Raji (cell line): Measurements from ENCODE around the gene SHROOM3.

Experiments used
- POLR2A ChIP-seq: IDR thresholded peaks from 2 replicates; pipeline ENCODE4 v1.6.1; 2011; ENCODE audit warnings: low read depth, low read length, control low read depth; ENCODE audit not compliant: insufficient read depth

SHROOM3 gene

DNA sequence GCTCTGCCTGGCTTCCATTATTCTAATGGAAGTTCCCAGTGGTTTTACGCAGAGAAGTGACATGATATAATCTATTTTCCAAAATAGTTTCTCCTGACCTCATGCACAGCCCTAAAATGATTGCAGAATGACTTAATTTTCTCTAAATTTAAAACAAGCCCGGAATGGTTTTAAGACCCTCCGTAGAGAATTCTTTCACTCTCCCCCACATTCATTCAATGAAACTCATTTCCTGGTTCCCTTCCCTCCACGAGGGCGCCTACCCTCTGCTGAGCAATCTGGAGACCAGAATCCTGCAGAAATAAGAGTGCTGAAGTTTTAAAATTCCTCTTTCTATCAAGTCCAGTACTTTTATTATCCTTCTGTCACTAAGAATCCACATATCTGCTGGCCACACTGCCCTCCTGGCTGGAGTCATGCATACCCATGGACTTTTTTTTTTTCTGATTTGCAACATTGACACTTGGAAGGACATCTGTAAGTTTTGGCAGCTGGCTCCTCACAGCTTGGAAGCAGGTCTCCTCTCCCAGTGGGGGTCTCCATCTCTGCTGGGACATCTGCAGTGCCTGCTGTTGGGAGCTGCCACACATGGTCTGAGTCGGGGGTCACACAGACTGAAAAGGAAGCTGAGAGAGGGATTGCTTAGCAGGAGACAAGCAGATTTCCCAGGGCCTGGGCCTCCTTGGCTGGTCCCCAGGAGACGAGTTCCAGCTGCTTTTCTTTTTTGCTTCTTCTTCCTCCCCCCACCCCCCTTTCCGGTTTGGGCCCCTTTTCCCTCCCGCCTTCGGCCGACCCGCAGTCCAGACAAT lies 376.8 kb downstream of the SHROOM3 start:
- TF ChIP-seq POLR2A: no peak

DNA sequence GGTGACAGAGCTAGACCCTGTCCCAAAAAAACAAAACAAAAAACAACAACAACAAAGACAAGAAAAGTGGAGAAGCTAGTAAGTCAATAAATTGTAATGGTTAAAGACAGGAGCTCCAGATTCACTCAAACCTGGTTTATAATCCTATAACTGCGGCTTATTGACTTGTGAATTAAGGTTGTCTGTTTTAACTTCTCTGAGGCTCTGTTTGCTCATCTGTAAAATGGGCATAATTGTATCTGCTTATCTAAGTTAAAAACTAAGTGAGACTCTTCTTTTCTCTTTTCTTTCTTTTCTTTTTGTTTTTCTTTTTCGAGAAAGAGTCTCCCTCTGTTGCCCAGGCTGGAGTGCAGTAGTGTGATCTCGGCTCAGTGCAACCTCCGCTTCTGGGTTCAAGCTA lies 378.0 kb downstream of the SHROOM3 start:
- no peak for TF ChIP-seq POLR2A

DNA sequence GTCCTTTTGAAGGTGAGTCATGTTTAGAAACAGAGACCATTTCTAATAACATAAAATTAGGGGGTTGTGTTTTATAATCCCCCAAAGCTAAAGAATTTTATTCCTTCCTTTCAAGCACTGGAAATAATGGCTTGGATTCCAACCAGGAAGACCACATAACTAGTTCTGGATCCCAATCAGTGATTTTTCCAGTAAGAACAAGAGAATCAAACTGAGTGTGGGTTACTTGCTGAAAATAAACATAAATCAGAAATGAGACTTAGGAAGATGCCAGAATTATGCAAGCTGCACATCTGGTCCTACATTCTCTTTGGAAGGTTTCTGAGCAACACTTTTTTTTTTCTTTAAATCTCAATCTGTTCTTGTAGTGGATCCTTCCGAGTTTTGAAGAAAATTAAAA lies 386.6 kb downstream of the SHROOM3 start:
- no peak for TF ChIP-seq POLR2A

DNA sequence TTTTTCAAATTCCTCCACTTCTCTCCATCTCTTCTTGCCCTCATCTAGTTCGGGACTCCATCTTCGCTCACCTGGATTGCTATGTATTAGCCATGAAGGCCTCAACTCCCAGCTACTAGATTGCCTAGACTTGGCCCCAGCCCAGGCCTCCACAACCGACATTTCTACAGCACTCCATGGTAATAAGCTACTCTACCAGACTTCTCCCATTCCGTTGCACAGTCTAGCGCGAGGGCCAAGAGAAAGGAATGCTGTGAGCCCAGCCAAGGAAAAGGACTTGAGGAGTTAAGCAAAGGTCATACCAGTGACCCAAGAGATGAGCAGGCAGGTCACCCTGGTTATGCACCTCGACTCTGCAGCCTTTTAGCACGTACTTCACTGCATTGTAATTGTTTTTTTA lies 387.3 kb downstream of the SHROOM3 start:
- TF ChIP-seq POLR2A: no peak

DNA sequence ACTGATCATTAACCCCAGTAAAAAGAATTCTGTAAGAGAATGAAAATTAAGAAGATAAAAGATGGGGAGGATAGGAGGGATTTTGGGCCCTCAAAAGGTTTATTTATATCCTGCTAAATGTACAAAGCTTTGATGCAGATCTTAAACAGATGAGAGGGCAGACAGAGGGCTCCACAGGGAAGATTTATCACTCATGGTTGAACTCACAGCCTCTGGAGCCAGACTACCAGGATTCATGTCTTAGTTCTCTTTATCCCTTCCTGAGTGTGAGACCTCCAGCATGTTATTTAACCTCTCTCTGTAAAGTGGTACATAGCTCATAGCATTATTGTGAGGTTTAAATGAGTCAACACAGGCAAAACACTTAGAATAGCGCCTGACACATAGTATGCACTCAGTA lies 388.5 kb downstream of the SHROOM3 start:
- no peak for TF ChIP-seq POLR2A

DNA sequence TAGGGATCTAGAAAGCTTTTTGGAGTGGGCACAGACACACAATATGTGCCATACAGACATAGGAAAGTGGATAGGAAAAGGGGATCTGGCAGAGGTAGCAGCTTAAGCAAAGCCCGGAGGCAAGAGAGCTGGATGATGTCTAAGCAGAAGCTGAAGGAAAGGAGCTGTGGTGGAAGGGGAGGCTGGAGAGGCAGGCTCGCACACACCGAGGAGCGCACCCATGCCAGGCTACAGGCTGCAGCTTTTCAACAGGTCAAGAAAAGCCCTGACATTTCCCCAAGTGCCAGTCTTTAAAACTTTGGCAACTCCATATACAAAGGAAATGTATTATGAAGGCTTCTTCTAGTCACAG lies 395.6 kb downstream of the SHROOM3 start:
- no peak for TF ChIP-seq POLR2A

DNA sequence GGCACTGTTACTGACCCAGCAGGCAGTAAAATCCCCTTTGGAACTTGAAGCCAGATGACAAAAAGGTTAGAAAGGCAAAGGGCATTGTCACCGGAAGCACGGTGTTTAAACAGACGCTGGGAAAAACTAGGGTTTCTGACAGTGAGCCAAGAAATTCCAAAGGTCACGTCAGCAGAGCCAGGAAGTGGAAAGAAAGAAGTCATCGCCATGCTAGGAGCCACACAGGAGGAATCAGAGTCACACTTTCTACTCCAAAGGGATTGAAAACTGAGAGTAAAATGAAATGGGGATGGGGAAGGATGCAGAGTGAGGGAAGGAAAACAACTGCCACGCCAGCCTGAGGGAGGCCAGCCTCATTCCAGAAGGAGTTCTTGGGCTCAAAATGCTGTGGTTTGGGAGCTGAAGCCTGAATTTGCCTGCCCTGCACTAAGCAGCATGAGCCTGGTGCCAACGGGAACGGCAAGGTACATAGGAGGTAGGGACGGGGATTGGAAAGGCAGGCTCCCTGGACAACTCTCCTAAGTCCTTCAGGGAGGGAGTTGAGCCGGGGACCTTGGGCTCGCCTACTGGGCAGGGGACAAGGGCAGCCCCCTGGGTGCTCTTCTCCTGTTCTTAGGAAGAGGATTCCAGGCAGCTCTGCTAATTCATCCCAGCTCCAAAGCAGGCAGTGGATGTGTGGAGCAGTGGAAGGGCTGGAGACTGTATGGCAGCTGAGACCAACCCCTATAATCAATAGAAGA lies 396.1 kb downstream of the SHROOM3 start:
- no peak for TF ChIP-seq POLR2A

DNA sequence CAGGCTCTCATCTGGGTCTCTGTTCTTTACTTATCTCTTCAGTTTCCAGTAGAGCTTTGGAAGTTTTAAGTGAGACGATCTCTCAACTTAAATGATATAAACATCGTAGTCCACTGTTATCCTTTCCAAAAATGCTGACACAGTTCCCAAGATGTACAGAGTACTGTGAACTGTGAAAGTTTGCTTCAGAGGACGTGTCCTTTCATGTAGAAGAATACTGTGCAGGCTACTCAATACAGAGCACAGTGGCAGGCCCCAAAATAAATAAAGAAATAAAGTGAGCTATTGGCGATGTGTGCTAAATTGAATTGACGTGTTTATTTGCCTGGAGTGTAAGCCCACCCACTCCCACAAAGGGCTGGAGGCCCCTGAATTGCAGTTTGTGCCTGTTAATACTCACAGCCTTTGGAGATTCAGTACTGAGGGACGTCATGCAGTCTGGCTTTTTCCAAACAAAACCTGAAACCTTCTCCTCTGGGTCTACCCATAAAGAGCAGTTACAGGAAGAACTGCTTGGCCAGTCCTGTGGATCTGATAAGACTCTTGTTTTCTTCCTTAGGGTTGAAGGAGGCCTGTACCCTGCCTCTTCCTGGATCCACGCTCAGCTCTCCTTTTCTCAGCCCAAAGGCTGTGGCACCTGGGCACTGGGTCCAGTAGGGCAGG lies 396.8 kb downstream of the SHROOM3 start:
- TF ChIP-seq POLR2A: no peak
